Mesothelial cell of epicardium (in vitro differentiated cells): ENCODE results near the gene NPIPA2. TPM values are rescaled to one million over a fixed set of nuclear protein-coding genes. Genes with fewer than 3 reads are reported as not detected.
"Not testable (repeated sequence)": the region's sequence is repeated elsewhere in the genome, so short reads cannot be mapped to it uniquely, and the experiment has no call there.

Source experiments
- DNase-seq, 2 experiments: peaks; one replicate each; pipeline ENCODE4 v3.0.0; 2021; ENCODE audit warnings: low spot score in 2 of 2; ENCODE audit not compliant: unreplicated experiment in 2 of 2
- H3K27ac Mint-ChIP-seq: 2 replicates; pipeline ENCODE4 v1.8.0; 2021; ENCODE audit warnings: mixed read lengths
- H3K27me3 Mint-ChIP-seq: 2 replicates; pipeline ENCODE4 v1.8.0; 2021; ENCODE audit warnings: low read depth, mixed read lengths
- H3K36me3 Mint-ChIP-seq: 2 replicates; pipeline ENCODE4 v1.8.0; 2021; ENCODE audit warnings: mixed read lengths
- H3K4me1 Mint-ChIP-seq: 2 replicates; pipeline ENCODE4 v1.8.0; 2021; ENCODE audit warnings: mixed read lengths
- H3K4me3 Mint-ChIP-seq: 2 replicates; pipeline ENCODE4 v1.8.0; 2021; ENCODE audit warnings: mild to moderate bottlenecking, moderate library complexity, mixed read lengths
- H3K9me3 Mint-ChIP-seq: 2 replicates; pipeline ENCODE4 v1.8.0; 2021; ENCODE audit warnings: mixed read lengths
- total RNA-seq: library from RNA; stranded (reverse); gene quantifications from 3 replicates; pipeline ENCODE4 v1.2.1, GENCODE V29; 2021

The NPIPA2 gene
- 11.2 to 17.9 TPM (median 11.5 TPM) in 3 replicates for total RNA-seq

DNA sequence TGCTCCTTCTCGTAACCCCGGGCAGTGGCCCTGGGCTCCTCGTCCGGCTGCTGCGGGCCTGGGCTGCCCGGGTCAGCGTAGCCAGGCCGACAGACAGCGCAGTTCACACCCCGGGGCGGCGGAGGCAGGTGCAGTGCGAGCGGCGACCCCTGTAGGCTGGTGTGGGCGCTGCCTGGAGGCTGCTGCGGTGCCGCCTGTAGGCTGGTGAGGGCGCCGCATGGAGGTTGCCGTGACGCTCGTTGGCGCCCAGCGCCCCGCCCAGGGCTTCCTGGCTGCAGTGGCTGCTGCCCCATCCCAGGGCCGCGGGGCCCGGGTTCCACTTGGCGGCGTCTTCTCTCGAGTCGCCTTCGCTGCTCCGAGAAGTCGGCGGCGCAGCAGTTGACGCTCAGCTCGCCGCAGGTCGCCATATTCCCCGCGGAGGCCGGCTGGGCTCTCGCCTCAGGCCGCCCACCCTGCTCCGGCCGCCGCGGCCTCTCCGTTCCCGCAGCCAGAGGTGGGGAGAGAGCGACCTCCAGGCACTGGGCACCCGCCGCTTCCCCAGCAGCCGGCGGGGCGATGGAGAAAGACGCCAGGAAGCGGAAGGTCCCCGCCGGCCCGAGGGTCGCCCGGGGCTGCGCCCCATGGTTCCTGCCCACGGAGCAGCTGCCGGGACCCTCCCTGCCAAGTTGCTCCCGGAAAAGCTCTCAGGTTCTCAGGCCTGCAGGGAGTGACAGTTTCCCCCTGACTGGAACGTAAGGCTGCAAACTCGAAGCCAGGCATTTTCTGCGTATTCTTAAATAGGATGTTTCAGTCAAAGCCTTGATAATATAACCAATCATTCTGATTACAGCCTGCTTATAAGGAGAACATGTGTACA, at the start of gene NPIPA2:
Gene NPIPA2 (plus strand): TSS at position 261 of the 856 bp plus-strand sequence. CDS start 5,533 bp downstream, outside the sequence.
- H3K27me3 Mint-ChIP-seq, H3K9me3 Mint-ChIP-seq, H3K27ac Mint-ChIP-seq, H3K4me3 Mint-ChIP-seq, H3K4me1 Mint-ChIP-seq, H3K36me3 Mint-ChIP-seq, DNase-seq: not testable (repeated sequence)

DNA sequence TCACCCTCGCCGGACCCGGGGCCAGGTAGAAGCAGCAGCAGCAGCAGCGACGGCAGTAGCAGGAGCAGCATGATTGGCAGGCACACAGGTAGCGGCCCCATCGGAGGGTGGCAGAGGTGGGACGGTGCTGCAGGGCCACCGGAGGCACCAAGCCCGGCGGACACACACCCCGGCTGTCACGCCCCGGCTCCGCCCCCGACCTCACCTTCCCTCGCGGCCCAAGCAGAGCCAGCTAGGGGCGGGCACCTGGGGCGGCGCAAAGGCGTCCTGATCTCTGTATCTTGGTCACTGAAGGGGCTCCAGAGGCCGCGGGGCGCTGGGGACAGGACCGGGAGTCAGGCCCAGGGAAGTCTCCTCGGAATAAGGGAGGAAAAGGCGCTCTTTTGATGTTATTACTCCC, 48.2 kb upstream of the NPIPA2 start, which contains the start of gene PLA2G10:
Gene PLA2G10 (minus strand): TSS at position 180 of the 400 bp plus-strand sequence. CDS start 79 bp downstream, at position 101.
- not testable (repeated sequence) for H3K27me3 Mint-ChIP-seq, DNase-seq, H3K4me1 Mint-ChIP-seq, H3K36me3 Mint-ChIP-seq, H3K4me3 Mint-ChIP-seq, H3K27ac Mint-ChIP-seq, H3K9me3 Mint-ChIP-seq

DNA sequence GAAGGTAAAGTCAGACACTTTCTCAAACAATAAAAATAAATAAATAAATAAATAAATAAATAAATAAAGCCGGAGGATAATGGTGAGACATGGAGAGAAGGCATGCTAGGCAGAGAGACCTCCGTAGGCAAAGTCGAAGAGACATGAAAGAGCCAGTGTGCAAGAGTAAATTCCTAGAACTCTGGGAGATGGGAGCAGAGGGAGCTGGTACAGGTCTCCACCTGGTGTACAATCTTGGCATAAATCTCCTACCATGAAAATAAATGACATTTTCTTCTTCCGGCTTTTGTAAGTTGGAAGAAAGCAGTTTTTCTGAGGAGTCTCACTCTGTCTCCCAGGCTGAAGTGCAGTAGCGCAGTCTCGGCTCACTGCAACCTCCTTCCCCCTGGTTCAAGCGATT, 40.5 kb upstream of the NPIPA2 start:
- DNase-seq, H3K9me3 Mint-ChIP-seq, H3K4me3 Mint-ChIP-seq, H3K4me1 Mint-ChIP-seq, H3K27ac Mint-ChIP-seq, H3K27me3 Mint-ChIP-seq, H3K36me3 Mint-ChIP-seq: not testable (repeated sequence)

DNA sequence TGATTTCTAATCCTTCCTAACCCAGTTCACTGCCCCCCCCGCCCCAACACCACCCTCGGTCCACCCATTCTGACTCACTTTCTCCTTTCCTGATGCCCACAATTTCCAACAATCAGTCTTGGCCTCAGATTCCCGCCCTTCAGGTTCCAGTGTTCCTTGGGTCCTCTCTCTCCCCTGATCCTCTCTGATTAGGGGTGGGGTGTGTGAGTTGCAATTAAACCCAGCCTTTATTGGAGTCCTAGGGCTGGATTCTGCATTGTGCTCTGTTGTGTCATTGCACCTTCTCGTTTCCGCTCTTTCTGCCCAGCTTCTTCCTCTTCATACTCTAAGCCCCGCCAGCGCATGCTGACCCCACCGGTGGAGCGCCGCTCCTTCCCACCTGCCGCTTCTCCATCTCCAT, 39.7 kb upstream of the NPIPA2 start:
- not testable (repeated sequence) for H3K36me3 Mint-ChIP-seq, H3K27ac Mint-ChIP-seq, H3K9me3 Mint-ChIP-seq, H3K4me3 Mint-ChIP-seq, H3K27me3 Mint-ChIP-seq, H3K4me1 Mint-ChIP-seq, DNase-seq

DNA sequence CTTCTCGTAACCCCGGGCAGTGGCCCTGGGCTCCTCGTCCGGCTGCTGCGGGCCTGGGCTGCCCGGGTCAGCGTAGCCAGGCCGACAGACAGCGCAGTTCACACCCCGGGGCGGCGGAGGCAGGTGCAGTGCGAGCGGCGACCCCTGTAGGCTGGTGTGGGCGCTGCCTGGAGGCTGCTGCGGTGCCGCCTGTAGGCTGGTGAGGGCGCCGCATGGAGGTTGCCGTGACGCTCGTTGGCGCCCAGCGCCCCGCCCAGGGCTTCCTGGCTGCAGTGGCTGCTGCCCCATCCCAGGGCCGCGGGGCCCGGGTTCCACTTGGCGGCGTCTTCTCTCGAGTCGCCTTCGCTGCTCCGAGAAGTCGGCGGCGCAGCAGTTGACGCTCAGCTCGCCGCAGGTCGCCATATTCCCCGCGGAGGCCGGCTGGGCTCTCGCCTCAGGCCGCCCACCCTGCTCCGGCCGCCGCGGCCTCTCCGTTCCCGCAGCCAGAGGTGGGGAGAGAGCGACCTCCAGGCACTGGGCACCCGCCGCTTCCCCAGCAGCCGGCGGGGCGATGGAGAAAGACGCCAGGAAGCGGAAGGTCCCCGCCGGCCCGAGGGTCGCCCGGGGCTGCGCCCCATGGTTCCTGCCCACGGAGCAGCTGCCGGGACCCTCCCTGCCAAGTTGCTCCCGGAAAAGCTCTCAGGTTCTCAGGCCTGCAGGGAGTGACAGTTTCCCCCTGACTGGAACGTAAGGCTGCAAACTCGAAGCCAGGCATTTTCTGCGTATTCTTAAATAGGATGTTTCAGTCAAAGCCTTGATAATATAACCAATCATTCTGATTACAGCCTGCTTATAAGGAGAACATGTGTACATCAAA, 38.9 kb upstream of the NPIPA2 start, which contains the start of gene NPIPA3:
Gene NPIPA3 (plus strand): TSS at position 256 of the 856 bp plus-strand sequence. CDS start 5,533 bp downstream, outside the sequence.
- not testable (repeated sequence) for H3K27ac Mint-ChIP-seq, H3K9me3 Mint-ChIP-seq, DNase-seq, H3K27me3 Mint-ChIP-seq, H3K4me3 Mint-ChIP-seq, H3K4me1 Mint-ChIP-seq, H3K36me3 Mint-ChIP-seq

DNA sequence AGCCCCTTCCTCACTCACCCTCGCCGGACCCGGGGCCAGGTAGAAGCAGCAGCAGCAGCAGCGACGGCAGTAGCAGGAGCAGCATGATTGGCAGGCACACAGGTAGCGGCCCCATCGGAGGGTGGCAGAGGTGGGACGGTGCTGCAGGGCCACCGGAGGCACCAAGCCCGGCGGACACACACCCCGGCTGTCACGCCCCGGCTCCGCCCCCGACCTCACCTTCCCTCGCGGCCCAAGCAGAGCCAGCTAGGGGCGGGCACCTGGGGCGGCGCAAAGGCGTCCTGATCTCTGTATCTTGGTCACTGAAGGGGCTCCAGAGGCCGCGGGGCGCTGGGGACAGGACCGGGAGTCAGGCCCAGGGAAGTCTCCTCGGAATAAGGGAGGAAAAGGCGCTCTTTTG, 9.1 kb upstream of the NPIPA2 start:
- not testable (repeated sequence) for H3K27me3 Mint-ChIP-seq, H3K27ac Mint-ChIP-seq, H3K4me3 Mint-ChIP-seq, DNase-seq, H3K4me1 Mint-ChIP-seq, H3K36me3 Mint-ChIP-seq, H3K9me3 Mint-ChIP-seq

DNA sequence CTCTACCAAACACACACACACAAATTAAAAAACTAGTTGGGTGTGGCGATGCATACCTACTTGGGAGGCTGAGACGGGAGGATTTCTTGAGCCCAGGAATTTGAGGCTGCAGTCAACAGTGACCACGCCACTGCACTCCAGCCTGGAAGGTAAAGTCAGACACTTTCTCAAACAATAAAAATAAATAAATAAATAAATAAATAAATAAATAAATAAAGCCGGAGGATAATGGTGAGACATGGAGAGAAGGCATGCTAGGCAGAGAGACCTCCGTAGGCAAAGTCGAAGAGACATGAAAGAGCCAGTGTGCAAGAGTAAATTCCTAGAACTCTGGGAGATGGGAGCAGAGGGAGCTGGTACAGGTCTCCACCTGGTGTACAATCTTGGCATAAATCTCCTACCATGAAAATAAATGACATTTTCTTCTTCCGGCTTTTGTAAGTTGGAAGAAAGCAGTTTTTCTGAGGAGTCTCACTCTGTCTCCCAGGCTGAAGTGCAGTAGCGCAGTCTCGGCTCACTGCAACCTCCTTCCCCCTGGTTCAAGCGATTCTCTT, 1.4 kb upstream of the NPIPA2 start:
- not testable (repeated sequence) for H3K36me3 Mint-ChIP-seq, H3K4me3 Mint-ChIP-seq, H3K27me3 Mint-ChIP-seq, DNase-seq, H3K9me3 Mint-ChIP-seq, H3K27ac Mint-ChIP-seq, H3K4me1 Mint-ChIP-seq

DNA sequence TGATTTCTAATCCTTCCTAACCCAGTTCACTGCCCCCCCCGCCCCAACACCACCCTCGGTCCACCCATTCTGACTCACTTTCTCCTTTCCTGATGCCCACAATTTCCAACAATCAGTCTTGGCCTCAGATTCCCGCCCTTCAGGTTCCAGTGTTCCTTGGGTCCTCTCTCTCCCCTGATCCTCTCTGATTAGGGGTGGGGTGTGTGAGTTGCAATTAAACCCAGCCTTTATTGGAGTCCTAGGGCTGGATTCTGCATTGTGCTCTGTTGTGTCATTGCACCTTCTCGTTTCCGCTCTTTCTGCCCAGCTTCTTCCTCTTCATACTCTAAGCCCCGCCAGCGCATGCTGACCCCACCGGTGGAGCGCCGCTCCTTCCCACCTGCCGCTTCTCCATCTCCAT, 539 bp upstream of the NPIPA2 start:
- H3K27ac Mint-ChIP-seq, H3K27me3 Mint-ChIP-seq, H3K4me3 Mint-ChIP-seq, H3K4me1 Mint-ChIP-seq, DNase-seq, H3K9me3 Mint-ChIP-seq, H3K36me3 Mint-ChIP-seq: not testable (repeated sequence)

DNA sequence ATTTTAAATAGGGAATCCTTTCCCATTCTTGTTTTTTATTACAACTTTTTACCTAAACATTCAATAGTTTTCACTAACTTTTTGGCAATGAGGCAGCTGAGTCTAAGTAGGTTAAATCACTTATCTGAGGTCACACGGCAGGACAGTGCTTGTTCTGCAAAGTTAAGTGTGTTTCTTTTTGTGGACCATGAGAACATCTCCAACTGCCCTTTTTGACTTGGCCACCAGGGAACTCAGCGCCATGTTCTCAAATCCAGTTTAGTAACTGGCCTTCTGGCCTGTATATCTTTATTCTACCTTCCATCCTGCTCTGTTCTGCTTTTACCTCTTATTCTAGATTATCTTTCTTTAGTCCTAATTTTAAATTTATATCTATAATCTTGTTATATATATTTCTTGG, 31.3 kb downstream of the NPIPA2 start:
- H3K27me3 Mint-ChIP-seq, H3K4me3 Mint-ChIP-seq, DNase-seq, H3K9me3 Mint-ChIP-seq, H3K4me1 Mint-ChIP-seq, H3K27ac Mint-ChIP-seq, H3K36me3 Mint-ChIP-seq: not testable (repeated sequence)

DNA sequence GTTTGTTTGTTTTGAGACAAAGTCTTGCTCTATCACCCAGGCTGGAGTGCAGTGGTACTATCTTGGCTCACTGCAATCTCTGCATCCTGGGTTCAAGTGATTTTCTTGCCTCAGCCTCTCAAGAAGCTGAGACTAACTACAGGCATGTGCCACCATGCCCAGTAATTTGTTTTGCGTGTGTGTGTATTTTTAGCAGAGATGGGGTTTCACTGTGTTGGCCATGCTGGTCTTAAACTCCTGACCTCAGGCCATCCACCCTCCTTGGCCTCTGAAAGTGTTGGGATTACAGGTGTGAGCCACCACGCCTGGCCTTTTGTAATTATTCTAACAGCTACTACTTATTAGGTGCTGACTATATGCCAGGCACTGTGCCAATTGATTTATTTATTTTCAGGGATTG, 33.3 kb downstream of the NPIPA2 start:
- not testable (repeated sequence) for H3K36me3 Mint-ChIP-seq, H3K27ac Mint-ChIP-seq, H3K4me3 Mint-ChIP-seq, DNase-seq, H3K4me1 Mint-ChIP-seq, H3K9me3 Mint-ChIP-seq, H3K27me3 Mint-ChIP-seq

DNA sequence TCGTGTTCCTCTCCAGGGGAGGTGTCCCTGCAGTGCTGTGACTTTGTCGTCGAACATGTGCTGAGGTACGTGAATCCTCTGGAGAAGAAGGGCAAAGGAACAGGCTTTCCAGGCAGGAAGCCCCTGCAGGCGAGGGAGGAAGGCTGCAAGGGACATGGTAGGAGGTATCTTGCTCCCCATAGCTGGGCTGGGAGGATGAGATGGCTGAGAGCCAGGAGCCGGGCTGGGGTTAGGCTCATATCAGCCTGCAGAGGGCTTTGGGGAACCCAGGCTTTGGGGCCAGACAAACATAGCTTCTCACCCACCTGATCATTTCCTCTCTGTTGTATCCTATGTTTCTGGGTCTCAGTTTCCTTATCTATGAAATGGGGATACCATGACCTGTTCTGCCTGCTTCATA, 34.4 kb downstream of the NPIPA2 start:
- H3K9me3 Mint-ChIP-seq, H3K27ac Mint-ChIP-seq, DNase-seq, H3K27me3 Mint-ChIP-seq, H3K4me3 Mint-ChIP-seq, H3K4me1 Mint-ChIP-seq, H3K36me3 Mint-ChIP-seq: not testable (repeated sequence)

DNA sequence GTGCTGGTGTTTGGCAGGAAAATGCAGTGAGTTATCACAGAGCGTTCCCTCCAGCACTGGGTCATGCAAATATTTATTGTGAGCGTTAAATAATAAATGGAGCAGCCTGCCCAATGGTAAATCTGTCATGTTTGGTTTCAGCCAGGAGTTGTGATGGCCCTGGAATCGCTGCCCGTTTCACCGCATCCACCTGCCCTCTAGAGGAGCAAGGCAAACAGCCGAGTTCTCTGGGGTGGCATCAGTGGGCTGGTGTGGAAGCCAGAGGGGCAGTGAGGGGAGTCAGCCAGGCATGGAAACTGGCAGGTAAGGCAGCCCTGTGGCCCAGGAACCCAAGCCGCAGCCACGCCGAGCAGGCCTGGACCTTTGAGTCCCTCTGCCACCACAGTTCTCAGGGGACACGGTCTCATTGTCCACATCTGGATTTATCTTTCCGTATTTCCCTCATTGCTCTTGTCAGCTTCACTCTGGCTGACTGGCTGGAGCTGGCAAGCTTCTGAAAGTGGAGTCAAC, 37.1 kb downstream of the NPIPA2 start:
- H3K4me3 Mint-ChIP-seq, H3K27ac Mint-ChIP-seq, H3K27me3 Mint-ChIP-seq, H3K36me3 Mint-ChIP-seq, H3K9me3 Mint-ChIP-seq, H3K4me1 Mint-ChIP-seq, DNase-seq: not testable (repeated sequence)

DNA sequence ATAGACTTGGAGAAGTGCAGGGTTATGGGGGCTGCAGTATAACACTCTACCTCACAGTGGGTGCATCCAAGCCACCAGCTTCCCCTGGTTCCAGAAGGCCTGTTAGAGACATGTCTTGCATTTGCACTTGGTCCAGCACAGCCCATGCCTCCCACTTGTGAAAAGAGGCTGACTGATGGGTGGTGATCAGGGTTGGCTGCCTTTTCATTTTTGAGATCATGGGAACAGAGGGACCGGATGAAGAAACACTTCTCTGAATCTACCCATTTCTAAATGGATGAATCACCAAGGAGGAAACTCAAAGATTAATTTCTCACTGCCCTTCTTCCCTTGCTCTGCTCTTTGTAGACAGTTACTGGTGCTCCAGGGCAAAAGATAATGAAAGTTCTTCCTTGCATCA, 43.8 kb downstream of the NPIPA2 start:
- not testable (repeated sequence) for H3K9me3 Mint-ChIP-seq, DNase-seq, H3K36me3 Mint-ChIP-seq, H3K4me3 Mint-ChIP-seq, H3K4me1 Mint-ChIP-seq, H3K27me3 Mint-ChIP-seq, H3K27ac Mint-ChIP-seq
